GM18508 (cell line): ENCODE data around the gene TEK.

Experiments
- ATAC-seq: cut with Tn5 transposase; IDR thresholded peaks from one replicate; pipeline ENCODE4 v1.9.1; 2021; ENCODE audit warnings: moderate number of reproducible peaks; ENCODE audit not compliant: insufficient read depth, unreplicated experiment

TEK gene

DNA sequence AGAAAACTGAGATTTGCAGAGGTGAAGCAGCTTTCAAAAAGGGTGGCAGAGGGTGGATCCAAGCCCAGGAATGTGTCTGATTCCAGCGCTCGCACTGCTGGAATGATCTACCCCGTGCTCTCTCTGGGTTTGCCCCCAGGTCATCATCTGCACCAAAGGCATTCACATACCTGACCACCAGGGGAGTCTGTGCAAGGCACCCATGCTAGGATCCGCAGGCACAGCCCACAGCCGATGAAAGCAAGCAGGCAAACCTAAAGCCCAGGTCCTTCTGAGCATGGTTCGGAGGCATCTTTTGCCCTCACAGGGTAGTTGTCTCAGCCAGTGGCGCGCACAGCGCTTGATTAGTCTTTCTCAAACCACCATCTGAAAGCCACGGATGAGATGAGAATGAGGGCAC is 56.6 kb downstream of the TEK start:
- ATAC-seq: no peak

DNA sequence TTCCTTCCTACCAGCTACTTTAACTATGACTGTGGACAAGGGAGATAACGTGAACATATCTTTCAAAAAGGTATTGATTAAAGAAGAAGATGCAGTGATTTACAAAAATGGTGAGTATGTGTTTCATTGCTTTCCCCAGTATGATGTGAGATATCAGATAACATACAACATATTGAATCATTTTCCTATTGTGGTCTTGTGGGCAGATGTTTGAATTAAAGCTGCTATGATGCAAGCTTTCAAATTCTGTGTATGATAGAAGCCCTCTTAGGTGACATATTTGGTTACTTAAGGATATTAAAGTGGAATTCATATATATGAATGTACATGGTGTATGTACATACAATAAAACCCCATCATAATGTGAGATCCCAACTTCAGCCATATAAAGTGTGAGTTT is 59.5 kb downstream of the TEK start:
- ATAC-seq: no peak

DNA sequence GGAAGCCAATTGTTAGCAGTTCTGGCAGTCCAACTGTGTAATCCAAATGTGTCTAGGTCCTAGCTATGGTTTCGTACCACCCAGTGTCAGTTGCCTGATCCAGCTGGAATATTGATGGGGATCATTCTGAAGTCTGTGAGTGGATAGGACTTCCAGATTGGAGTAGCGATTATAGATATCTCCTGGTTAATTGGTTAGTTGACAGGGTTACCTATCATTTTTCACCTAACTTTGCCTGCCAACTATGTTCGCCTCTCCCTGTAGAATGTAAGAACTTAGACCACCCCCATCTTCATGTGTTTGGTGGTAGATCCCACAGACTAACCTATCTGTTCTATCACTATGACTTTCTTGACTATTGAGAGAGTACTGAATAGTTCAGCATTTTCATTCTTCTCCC is 59.9 kb downstream of the TEK start:
- no peak for ATAC-seq

DNA sequence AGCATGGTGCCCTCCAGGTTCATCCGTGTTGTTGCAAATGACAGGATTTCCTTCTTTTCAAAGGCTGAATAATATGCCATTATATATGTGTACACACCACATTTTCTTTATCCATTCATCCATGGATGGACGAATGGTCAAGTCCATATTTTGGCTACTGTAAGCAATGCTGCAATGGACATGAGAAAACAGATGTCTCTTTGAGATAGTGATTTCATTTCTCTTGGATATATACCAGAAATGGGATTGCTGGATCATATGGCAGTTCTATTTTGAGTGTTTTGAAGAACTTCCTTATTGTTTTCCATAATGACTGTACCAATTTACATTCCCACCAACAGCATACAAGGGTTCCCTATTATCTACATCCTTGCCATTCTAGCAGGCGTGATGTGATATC is 67.9 kb downstream of the TEK start:
- ATAC-seq: no peak

DNA sequence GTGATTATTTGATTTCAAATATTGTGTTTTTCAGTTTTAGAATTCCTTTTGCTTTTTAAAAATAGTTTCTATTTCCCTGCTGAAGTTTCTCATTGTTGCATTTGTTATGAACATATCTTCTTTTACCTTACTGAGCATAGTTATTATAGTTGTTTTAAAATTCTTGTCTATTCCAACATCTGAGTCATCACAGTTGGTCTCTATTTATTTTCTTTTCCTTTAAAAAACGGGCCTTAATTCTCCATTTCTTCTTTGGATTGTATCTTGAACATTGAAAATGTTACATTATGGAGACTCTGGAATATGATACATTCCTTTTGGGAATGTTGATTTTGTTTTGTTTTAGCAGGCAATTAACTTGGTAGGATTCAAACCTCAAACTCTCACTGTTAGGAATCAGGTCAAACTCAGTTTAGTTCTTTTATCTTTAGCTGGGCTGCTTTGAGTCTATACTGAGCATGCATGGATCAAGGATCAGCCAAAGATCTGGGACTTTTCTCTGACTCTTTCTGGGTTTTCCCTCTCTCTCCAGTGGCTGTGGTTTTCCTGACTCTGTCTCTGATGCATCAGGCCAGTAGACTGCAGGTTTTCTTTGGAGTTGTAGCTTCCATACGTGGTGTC is 70.3 kb downstream of the TEK start:
- no peak for ATAC-seq

DNA sequence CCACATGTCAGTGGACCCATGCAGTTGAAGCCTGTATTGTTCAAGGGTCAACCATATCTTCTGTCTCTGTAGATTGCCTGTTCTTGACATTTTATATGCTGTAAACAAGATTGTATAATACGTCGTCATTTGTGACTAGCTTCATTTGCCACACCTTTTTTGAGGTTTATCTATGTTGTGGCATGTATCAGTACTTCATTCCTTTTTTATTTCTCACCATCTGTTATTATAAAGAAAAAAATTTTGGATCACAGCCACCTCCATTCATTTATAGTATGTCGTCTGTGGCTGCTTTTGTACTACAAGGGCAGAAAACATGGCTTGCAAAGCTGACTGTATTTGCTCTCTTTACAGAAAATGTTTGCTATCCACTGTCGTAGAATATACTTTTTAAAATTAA is 72.4 kb downstream of the TEK start:
- ATAC-seq: no peak

DNA sequence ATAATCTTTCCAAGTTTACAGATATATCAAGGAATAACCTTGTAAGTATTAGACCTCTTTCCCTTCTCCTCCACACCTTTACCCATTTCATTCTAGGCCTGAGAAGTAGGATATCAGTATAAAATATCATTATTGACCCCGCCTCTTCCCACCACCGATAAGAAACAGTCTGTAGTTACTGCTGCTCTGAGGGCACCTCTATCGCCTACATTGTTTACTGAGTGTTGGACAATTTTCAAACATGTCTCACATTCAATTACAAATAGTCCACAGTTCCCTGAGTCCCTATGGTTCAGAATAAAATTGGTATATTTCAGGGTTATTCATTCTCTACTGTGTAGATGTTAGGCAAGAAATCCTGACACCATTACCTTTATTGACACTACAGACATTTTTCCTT is 73.4 kb downstream of the TEK start:
- no peak for ATAC-seq

DNA sequence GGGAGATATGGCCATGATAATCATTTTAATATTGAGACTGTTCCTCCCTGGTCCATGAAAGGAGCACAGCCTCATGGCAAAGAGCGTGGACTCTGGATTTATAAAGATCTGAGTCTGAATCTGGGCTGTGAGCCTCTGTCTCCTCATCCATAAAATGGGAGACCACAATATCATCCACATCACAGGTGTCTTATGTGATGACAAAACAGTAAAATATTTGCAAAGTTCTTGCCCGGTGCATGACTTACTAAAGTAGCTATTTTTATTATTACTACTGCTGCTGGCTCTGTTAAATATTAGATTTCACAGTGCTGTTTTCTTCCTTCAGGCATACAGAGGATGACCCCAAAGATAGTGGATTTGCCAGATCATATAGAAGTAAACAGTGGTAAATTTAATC is 74.1 kb downstream of the TEK start:
- ATAC-seq: no peak

DNA sequence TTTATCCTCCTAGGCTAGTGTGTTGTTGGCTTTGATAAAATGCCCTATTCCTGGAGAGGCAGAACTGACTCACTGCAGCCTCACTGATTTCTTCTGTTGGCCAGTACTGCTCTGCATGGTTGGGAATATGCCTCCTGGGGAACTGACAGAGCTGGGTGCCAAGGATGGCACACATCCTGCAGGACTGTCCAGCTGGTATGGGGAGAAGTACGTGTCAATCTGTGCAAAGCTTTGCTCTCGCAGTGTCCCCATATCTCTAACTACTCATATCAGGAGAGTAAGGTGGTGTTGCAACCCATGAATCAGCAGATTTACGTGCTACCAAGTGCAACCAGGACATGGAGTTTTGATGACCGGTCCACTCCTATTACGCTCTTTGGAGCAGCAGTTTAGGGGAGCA is 74.7 kb downstream of the TEK start:
- no peak for ATAC-seq

DNA sequence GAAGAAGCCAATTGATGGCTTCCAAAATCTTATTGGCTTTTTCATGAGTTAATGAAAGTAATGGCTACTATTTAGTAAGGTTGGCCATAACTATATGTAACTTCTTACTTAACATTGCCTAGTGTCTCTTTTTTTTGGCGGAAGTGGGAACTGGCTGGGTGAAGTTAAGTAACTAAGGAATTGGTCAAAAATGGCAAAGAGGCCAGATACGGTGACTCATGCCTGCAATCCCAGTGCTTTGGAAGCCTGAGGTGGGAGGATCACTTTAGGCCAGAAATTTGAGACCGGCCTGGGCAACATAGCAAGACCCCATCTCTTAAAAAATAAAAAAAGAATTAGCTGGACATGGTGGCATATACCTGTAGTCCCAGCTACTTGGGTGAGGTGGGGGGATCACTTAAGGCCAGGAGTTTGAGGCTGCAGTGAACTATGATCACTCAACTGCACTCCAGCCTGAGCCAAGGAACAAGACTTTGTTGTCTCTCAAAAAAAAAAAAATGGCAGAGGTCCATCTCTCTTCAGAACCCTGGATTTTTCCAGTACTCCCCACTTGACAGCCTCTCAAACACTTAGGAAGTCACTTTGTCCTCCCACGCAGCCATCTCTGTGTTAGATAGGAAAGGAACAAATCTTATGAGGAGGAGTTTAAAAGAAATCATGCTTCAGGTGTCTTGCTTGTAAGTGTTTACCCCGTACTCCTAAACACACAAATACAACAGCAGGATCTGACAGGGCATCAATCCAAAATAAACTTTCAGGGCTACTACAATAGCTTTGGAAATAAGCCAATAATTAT is 75.7 kb downstream of the TEK start:
- no peak for ATAC-seq

DNA sequence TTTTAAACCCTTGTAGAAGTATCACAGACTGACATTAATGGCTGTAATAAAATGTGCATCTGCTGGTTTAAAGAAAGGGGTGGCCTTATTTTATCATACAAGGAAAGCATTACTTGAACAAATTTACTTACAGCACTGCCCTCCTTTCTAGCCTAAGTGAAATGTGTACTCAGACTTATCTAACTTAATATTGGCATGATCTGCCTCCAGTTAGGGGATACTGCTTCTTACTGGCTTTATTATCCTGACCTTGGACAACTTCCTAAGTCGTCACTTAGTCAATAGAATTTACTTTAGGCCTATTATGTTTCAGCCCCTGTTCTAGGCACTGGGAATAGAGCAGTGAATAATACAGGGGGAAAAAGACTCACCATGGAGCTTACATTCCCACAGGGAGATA is 79.4 kb downstream of the TEK start:
- no peak for ATAC-seq

DNA sequence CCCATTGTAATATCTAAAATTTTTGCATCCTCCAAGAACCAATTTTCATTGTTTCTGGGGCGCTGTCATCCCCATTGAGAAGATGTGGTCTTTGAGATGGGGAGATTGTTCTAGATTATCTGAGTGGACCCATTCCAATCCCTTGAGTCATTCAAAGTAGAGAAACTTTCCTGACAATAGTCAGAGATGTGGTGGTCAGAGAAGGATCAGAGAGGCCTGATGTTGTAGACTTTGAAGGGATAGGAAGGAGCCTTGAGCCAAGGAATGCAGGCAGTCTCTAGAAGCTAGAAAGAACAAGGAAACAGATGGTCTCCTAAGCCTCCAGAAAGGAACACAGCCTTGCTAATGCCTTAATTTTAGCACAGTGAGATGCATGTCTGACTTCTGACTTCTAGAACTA is 80.4 kb downstream of the TEK start:
- ATAC-seq: no peak

DNA sequence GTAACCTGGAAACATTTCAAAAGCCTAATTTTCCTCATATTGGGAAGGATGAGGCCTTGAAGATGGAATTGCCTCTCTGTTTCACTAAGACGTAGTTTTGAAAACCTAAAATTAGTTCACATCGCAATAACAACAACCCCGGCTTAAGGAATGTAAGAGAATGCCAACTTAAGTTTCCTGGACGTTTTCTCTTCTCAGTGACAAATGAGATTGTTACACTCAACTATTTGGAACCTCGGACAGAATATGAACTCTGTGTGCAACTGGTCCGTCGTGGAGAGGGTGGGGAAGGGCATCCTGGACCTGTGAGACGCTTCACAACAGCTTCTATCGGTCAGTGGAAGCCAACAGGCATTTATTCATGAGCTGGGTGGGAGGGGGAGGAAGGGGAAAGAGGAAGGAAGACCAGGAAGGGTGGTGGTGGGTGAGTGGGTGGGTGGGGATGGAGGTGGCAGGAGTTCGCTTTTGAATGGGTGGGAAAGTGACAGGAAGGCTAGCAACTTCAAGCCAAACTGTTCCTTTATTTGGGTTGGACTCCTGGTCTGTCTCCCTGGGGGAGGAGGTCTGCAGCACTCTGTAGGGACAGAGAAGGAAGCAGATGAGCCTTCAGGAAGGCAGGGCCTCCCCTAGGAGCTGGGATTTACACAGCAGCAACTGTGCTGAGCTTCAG is 83.4 kb downstream of the TEK start:
- ATAC-seq: no peak

DNA sequence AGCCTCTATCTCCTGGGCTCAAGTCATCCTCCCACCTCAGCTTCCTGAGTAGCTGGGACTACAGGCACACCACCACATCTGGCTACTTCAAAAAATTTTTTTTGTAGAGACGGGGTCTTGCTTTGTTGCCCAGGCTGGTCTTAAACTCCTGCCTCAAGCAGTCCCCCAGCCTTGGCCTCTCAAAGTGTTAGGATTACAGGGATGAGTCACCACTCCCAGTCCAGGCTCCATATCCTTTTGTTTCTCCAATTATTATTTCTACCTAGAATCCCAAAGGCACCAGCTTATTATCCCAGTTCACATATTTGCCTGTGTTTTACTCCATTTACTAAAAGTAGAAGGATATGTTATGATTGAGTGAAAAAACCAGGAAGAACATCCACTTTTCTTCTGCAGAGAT is 84.9 kb downstream of the TEK start:
- ATAC-seq: no peak

DNA sequence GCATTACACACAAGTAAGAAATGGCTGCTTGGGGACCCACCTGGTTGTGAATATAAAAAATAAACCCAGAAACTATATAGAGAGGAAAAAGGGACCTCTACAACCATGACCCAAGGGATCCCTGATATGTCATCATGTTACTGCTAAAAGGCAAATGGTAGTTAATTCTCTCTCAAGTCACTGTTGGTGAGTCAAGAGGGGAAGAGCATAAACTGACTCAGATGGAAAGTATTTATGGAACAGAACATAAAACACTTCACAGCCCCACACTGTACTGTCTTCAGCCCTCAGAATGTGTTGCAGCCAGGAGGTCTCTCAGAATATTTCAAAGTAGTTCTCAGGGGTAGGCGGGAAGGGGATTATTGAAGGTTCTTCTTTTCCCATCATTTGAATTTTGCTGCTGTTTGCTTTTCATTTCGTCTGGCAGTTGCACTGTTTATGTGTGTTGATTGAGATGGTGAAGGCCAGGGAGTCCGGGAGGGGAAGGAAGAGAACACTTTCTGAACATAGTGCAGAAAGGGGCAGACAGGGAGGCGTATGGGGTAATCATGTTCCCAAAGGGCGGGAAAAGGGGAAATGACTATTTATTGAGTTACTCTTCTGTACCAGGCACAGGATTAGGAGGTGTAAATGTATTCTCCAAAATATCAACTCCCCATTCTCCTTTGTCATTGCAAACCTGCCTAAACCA is 85.5 kb downstream of the TEK start:
- ATAC-seq: no peak

DNA sequence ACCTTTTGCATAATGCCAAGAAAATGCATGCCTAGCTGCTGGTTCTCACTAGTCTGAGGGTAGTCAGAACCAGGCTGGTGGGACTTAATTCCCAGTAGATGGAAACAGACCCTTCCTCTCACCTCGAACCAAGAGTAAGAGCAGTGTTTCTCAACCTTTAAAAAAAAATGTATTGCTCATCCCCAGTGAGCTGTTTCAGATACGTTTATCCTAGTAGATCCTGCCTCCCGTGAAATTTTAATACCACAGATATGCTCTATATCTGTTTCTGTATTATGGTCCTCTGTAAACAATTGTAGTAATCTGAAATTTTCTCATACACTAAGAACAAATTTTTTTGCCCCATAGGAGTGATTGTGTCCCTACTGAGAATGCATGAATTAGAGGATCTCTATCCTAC is 86.2 kb downstream of the TEK start:
- ATAC-seq: no peak

DNA sequence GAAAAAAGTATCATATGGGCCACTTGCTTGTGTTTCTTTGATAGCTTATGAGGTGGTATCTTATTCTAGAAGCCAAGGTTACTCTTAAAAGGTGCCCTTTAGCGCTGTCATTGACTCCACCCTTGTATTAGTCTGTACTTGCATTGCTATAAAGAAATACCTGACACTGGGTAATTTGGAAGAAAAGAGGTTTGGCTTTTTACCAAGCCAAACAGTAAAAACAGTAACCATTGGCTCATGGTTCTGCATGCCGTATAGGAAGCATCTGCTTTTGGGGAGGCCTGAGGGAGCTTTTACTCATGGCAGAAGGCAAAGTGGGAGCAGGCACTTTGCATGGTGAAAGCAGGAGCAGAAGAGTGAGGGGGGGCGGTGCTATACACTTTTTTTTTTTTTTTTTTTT is 87.4 kb downstream of the TEK start:
- ATAC-seq: no peak

DNA sequence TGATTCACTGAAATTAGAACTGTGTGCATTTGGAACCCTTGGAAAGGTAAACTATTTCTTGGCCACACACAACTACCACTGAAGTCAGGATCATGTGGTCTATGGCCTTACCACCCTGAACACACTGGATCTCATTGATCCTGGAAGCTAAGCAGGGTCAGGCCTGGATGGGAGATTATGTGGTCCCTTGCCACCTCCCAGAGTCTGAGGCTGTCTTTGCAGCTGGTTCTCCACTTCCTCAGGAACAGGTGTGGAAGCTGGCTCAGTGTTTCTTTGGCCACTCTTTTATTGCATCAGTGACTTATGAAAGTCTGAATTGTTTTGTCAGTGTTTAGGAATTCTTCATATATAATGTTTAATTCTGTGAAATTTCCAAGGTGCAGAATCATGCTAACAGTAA is 89.2 kb downstream of the TEK start:
- no peak for ATAC-seq

DNA sequence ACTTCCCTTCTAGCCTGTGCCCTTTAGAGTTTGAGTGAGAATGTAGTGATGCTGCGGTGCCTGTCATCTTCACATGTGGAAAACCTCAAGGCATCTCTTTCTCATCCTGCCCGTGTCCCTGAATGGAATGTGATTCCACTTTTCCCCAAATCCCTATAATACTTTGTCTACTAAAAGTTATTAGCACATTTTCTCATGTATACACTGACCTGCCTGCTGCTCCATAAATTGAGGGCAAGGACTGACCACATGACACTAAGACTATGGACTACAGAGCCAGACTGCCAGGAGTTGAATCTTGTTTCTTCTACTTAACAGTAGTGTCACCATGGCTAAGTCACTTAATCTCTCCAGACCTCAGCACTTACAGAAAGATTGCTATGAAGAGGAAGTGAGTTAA is 93.0 kb downstream of the TEK start:
- ATAC-seq: no peak

DNA sequence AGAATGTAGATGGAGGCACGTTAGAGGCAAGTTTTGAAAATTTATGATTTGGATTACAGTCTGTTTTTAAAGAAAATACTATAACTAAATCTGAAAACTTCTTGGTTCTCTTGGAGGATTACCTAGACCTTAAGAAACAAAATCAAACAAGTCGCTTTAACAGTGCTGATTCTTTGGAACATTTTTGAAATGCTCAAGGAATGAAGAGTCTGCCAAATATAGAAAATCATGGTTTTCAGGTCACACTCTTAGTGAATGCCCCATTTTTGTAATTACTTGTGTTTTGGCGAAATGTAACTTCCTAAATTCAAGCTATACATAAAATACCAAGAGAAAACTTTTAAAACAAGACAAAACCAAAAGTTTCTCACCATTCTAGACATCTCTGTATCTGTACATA is 94.8 kb downstream of the TEK start:
- ATAC-seq: no peak

DNA sequence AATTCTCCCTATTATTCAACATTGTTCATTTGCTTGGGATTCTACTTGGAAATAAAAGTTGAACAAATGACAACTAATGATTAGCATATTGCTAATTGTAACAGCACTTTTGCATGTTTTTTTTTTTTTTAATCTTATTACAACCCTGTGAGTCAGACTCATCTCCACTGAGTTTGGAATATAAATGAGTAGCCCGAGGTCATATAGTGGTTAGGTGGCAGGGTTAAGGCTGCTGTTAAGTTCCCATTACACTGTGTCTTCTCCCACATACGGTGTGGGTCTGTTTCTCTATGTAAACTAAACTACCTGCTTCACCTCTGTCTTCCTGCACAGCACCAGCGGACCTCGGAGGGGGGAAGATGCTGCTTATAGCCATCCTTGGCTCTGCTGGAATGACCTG is 95.6 kb downstream of the TEK start:
- ATAC-seq: no peak
